Activated gamma-delta T cell treated with Interleukin-2 at 50 U/mL for 16 hours (primary cell): ENCODE data around the gene PLEKHM3.

ENCODE experiments used
- DNase-seq: peaks from one replicate; pipeline ENCODE4 v3.0.0-alpha.2; 2020

PLEKHM3 gene

DNA sequence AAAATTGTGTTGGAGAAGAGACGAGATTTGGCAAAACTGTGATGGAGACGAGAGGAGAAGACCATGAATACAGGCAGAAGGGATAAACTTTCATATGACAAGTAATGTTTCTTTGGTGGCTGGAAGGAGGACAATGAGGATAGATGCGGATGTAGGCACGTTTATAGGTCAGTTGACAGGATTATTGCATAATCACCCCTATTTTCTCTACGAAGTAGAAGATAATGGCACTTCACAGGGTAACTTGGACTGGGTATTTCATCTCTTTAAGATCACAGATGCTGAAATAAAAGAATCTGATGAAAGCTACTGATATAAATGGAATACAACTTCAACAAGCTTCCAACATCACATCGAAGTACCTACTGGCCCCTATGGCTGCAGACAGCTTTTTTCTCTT lies 81.0 kb downstream of the PLEKHM3 start:
- DNase-seq, result no peak

DNA sequence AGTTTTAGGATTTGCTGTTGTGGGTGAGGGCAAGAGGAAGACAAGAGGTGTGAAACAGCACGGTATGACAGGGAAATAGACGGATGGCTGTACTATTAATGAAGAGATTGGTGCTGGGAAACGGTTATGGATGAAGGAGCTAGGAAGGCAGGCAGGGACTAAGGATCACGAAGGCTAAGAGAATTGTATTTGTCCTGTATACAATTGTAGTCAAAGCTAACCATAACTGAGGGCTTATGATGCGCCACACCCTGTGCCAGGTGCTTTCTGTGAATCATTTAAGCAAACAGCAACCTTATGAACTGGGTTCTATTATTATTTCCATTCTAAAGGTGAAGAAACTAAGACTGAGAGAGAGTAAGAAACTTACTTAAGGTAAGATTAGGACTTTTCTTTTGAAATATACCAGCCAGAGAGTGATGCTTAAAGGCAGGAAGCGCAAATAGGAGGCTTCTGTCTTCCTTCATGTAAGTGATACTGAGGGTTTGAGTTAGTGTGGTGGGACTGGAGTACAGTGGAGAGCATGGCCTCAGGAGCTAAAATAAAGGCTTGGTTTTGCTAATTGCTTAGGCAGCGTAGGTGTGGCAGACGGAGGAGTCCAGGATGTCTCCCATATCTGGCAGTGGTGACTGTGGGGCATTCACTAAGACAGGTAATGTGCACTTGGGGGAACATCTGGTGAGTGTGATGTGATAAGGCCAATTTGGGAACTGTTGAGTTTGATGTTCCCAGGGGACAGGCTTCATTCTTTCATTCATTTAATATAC lies 85.8 kb downstream of the PLEKHM3 start:
- DNase-seq, result no peak

DNA sequence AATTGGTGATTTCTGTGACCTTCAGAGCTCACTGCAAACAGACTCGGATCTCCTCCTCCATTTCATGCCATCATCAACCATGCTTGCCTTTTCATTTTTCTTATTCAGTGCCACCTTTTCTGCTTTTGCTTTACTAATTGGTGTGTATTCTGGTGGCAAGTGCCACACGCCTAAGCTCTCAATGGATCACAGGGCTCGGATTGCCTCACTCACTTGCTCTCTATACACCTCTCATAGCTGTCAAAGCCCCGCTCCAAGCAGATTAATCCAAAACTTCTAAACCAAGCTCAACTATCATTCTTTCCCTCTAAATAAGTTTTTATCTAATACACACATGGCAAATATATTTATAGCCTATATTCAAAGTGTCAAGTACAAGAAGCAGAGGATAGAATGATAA lies 86.4 kb downstream of the PLEKHM3 start:
- DNase-seq, result no peak

DNA sequence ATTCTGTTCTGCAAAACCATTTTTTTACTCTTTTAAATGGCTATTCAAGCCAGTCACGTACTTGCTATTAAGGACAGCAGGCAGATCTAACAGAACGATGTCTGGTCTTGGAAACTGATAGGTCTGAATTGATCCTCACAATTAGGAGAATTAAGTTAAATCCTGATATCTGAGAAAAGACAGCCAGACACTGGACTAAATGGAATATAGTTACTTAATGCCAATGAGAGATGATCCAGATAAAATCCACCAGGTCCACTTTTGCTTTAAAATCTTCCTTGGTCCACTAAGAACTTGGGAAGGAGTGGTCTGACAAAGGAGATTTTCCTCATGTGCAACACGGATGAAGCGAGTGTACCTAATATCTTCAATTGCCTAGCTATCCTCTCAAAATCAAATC lies 86.9 kb downstream of the PLEKHM3 start:
- no peak for DNase-seq

DNA sequence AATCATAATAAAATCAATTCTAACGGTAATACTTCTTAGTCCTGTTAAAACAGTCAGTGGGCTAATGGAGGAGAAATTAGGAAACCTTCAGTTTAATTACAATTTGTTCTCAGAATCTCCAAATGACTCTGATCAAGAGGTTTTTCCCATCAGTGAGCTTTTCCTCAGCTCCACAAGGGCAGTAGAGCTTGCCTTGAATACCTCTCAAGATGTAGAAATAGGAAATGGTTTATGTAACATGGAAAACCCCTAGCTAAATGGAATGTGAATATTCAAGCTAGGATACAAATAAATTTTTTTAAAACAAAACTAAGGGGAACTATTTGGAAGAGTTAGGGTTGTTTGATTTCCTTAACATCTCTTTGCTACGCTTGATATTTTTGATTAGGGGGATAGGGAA lies 87.5 kb downstream of the PLEKHM3 start:
- no peak for DNase-seq

DNA sequence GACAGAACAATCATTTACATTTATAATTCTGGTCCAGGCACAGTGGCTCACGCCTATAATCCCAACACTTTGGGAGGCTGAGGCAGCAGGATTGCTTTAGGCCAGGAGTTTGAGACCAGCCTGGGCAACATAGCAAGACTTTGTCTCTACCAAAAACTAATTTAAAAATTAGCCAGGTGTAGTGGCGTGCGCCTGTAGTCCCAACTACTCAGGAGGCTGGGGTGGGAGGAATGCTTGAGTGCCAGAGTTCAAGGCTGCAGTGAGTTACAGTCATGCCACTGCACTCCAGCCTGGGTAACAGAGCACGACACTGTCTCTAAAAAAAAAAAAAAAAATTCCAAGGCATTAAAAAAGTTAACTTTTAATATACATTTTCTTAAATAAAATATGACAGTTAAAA lies 88.1 kb downstream of the PLEKHM3 start:
- DNase-seq, result no peak

DNA sequence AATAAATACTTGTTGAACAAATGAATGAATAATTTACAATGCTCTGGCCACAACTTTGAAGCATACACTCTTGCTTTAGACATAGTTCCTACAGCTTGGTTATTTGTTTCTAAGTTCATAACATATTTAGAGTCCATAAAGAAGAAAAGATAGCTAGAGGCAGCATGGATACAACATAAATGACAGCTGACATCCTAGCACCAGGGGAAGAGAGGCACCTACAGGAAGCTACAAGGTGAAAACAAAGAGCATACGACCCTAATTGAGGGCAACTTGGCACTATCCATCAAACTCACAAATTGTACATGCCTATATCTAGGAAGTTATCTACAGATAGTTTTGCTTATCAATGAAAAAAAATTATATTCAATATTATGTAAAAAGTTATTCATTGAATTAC lies 88.9 kb downstream of the PLEKHM3 start:
- no peak for DNase-seq

DNA sequence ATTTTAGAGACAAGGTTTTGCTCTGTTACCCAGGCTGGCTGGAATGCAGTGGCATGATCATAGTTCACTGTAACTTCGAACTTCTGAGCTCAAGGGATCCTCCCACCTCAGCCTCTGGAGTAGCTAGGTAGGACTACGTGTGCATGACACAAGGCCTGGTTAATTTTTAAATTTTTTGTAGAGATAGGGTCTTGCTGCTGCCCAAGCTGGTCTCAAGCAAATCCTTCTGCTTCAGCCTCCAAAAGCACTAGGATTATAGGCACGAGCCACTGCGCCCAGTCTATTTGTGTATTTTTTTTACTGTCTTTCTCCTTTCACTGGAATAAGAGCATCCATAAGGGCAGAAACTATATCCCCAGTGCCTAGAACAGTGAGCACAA lies 89.3 kb downstream of the PLEKHM3 start:
- no peak for DNase-seq

DNA sequence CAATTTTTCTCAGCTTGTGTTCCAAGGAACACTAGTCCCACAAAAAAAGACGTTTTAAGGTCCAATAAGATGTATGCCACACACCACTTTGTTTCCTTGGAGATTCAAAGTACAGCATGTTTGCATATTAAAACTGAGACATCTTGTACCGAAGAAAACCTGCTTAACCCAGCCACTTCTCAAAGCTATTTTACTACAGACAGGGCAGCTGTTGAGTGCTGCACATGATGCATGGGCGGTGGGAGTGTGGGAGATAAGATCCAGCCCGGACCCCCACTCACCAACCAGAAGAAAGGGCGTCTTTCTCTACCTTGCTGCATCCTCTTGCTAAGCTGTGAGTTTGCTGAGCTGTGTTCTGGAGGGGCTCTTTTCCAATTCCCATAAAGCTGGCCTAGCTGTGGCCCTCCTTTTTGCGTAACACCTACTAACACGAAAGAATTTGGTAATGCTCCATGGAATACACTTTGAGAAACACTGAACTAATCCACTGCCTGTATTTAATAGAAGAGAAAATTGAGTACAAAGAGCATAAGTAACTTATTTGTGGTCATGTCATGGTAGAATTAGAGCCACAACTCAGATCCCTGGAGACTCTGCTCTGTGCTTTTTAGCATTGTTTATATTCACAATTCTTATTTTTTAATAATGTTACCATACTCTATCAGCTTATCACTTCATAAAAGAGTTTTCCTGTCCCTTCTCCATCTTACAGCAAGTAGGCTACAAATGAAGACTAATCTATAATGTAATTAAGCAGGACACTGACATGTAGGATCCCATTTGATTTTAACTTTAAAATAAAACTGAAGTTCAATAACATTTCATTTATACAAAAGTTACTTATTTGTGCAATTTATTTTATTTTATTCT lies 90.0 kb downstream of the PLEKHM3 start:
- DNase-seq, result no peak

DNA sequence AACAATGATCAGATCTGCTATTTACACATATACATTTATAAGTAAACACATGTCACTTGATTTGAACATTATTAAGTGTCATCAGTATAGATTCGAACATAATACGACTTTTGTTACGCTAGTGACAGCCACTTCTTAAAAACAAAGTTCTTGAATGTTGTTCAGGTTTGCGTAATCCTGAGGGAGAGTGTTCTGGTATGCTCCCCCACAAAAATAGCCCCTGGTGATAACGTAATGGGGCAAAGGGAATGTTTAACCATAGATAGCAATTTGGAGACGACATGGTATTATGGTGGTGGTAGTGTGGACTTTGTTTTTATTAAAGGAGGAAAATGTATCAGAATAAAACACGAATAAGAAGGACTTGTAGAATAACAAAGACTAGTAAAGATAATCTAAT lies 90.6 kb downstream of the PLEKHM3 start:
- DNase-seq, result no peak

DNA sequence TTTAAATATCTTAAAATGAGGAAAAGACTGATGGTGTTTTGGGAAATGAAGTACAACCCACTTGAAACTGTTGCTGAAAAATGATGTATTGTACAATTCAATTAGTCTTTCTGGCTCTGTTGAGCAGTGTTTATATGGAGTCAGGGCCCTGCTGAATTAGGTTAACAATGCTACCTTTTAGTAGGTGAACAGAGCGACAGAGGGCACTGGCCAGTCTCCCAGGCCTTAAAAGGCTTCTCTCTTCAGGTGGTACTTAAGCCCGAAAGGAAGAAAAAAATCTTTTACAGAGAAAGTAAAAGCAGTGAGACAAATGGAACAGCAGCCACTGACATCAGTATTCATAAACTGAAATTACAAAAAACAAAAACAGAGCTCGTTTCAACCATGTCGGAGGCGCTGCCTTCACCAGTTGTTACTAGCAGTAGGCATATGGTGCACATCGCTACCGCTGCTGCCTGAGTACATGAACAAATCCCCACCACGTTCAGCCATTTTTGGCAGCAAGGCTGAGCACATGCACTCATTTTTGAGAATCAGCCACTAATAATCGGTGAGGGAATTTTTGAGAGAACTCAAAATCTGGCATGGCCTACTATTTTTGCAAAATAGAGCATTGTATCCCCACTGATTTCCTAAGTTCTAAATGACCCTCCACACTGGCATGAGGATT lies 91.8 kb downstream of the PLEKHM3 start:
- no peak for DNase-seq

DNA sequence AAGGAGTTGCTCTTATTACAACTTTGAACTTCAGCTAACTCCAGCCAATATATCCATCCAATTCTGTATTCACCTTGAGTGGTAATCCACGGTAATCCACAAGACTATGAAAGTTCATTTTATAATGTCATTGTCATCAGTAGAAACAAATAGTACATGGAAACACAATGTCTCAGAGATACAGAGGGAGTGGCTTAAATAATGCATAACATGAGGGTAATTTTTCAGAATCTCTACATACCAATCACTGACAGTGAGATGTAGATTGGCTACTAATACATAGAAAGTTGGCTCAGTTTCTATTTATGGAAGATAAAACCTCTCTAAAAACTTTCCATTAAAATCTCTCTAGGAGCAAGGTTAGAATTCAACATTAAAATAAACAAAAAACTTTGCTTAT lies 93.2 kb downstream of the PLEKHM3 start:
- DNase-seq, result no peak

DNA sequence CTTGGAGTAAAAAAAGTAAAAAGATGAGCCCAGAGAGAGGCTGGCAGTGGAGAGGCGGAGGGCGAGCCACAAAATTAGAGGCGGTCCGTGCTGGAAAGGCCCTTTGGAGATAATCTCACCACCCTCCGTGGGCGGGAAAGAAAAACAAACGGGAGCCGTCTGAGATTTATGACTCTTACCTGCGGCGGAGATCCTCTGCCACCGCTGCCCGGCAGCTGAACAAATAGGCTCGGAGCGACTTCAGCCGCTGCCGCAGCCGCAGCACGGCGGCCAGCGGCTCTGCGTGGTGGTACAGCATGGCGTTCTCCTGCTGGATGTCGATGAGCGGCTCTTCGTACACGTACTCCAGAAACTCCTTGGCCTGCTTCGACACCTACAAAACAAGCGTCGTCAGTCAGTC lies 94.6 kb downstream of the PLEKHM3 start:
- no peak for DNase-seq

DNA sequence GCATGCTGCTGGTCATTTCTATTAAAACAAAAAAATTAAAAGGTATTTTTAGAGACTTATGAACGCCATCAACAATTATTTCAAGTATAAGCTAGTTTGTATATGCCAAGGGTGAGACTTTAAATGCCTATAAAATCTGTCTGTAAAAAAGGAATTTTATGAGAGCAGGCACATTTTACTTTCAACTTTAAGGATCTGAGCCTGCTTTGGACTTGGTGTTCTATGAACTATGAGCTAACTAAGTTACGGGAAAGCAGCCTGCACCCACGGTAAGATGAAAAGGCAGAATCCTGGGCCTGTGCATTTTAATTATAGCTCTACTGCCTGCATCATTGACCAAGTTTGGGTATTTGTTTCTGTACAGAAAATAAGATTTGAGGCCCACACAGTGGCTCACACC lies 95.4 kb downstream of the PLEKHM3 start:
- no peak for DNase-seq

DNA sequence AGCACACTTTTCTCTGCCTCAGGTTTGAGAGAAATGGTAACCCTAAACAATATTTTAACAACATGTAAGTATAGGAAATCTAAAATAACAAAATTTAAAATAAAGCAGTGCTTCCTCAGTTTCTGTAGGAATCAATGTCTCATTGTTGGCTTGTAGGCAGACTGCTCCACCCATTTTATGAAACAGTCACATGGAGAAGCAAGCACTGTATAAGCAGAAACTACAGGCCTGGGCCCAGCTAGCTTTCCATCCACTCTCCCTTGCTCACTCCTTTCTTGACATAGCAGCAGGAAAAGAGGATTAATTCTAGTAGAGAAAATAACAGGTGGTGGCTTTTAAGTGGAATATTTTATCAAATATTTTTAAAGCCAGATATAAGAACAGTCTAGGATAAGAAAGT lies 97.2 kb downstream of the PLEKHM3 start:
- no peak for DNase-seq

DNA sequence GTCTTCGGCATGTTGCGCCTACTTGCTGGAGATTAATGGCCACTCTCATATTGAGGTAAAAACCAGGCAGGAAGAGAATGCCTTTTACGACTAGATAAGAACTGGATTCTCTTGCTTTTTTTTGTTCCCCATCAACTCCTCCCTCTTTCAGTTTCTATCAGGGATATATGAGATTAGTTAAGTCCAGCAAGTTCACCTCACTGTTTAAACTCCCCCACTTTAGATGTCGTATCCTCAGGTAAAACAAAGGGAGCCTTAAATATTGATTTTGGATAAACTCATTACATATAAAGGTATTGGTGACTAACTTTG lies 98.4 kb downstream of the PLEKHM3 start:
- no peak for DNase-seq

DNA sequence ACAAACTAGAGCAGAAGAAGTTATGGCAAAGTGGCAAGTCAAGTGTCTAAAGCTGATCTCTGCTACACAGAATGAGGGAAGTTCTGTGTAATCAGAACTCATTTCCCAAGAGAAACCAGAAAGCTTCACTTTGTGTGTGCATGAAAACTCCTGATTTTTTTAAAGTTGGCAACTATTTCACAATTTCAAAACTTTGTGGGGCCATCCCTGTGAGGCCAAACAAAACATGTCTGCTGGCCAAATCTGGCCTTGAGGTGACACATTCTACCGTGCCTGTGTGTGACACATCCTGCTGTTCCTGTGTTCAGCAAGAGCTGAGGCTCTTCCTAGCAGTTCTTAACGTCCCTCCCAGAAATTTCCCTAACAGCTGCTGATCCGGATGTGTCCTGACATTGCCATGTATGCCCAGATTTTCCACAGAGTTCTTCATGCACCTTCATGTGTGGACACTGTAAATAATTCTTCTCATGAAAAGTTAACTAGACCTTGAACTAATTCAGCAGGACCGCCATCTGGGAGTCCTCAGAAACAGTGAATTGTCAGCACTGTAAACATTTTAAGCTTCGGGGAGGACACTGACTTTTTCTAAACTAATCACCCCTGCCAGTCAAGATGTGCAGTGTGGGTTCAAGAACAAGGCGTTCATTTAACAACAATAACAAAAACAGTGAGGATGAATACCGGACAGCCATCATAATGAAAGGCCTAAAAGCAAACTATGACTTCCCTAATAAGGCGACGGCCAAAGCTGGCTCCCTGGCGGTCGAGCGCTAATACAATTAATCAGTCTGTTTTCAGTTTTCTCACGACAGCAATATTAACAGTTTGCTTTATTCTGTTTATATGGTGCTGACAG lies 99.0 kb downstream of the PLEKHM3 start:
- no peak for DNase-seq

DNA sequence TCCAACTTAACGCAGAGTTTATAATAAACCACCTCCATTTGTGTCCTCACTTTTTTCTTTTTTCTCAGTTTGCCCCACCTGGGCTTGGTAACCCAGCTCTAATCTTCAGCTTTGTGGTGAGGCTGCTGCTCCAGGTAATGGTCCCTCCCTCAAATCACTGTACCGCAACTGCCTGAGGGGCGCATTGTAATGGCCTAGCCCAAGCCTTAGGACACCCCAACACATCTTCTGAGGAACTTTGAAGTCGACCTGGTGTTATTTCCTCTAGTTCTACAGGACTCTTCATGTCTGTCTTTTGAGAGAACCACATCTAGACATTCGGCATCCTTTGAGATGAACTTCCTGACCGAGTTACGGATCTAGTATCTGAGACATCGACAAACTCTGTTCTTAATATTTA lies 99.7 kb downstream of the PLEKHM3 start:
- DNase-seq, result peak; percentile 26

DNA sequence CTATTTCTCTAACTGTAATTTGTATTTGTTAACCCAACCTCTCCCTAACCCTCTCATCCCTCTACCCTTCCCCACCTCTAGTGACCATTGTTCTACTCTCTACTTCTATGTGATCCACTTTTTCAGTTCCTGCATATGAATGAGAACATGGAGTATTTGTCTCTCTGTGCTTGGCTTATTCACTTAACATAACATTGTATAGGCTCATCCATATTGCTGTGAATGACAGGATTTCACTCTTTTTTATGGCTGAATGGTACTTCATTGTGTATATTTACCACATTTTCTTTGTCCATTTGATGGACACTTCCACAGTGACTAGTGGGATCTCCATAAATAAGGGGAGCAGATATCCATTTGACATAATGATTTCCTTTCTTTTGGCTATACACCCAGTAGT lies 103.7 kb downstream of the PLEKHM3 start:
- DNase-seq, result no peak

DNA sequence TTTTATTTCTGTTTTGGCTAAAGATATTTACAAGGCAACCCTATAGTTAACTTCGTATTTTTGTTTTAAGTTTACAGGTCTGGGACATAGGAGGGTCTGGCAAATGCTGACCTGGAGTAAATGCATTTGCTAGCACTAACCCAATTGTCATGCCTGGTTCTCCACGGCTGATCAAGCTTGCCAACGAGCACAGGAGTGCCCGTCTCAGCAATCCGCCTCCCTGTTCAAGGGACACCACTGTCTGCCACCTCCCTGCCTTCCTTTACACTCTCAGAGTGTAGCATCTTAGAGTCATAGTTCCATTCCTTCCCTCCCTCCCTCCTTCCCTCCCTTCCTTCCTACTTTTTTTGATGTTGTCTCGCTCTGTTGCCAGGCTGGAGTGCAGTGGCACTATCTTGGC lies 104.6 kb downstream of the PLEKHM3 start:
- DNase-seq, result no peak

DNA sequence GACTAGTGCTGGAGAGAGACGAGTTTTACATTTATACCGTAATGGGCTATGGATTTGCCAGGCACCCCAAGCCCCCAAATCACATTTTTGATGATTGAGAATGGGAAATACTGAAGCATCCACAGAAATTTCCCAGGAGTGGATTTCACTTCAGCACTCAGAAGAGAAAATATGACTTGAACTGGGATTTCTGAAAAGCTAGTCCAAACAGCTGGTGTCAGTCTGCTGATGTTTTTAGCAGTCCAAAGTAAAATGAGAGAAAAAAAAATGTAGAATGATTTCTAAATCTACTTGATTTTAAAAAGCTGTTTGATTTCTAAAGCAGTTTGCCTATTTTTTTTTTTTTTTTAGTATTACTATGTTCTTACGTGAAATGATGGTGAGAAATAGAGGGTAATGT lies 105.0 kb downstream of the PLEKHM3 start:
- DNase-seq, result no peak

DNA sequence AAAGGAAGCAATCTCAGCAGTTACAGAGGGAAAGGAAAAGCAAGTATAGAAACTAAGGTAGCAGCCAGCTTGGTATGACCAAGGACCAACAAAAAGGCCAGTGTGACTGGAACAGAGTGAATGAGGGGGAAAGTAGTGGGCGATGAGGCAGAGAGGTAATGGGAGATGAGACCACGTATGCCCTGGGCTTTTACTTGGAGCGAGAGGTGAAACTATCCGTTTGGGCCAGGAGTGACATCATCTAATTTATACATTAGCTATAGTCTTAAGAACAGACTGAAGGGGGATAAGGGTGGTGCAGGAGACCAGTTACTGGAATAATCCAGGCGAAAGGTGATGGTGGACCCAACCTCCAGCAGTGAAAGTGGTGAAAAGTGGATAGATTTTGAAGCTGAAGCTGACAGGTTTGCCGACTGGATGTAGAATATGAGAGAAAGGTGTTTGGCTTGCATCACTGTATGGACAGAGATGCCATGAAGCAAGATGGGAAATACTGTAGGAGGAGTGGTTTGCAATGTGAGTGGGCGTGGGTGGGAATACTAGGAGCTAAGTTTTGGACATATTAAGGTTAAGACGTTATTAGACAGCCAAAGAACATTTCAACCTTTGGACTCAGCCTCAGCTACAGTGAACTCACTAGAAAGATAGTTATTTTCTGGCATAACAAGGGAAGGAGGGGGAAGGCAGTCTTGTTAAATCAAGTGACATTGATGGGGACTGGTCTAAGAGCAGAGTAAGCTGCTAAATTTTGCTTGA lies 106.0 kb downstream of the PLEKHM3 start:
- DNase-seq, result no peak
